PC-9 (cell line): ENCODE results near the gene POLRMT. TPM values are rescaled to one million over a fixed set of nuclear protein-coding genes. Genes with fewer than 3 reads are reported as not detected.
"Not testable (repeated sequence)": the region's sequence is repeated elsewhere in the genome, so short reads cannot be mapped to it uniquely, and the experiment has no call there.

Experiments
- BruUV-seq: library from RNA; stranded (reverse); fragments of 400-500 nt; replicated peaks from 2 replicates; lab custom pipeline; 2021; lab: Mats Ljungman, UMichigan
- CTCF ChIA-PET: fragments of 300-600 bp; sonication (Branson Sonifier 250); formaldehyde crosslinking; loops from one replicate; lab custom pipeline; 2022; ENCODE audit warnings: antibody characterized with exemption; lab: Charles Lee
- POLR2A ChIA-PET: fragments of 300-600 bp; sonication (Branson Sonifier 250); formaldehyde crosslinking; loops from one replicate; lab custom pipeline; 2022; ENCODE audit warnings: antibody characterized with exemption; ENCODE audit not compliant: unreplicated experiment; lab: Charles Lee
- DNase-seq, 2 experiments: peaks; one replicate each; pipeline versions ENCODE4 v3.0.0 to v3.0.0-alpha.2; 2015 to 2022; ENCODE audit warnings: mixed read lengths in 1 of 2
- H2AFZ ChIP-seq: fragments of 200-600 bp; sonication (generic); 2 replicates; pipeline ENCODE4 v1.8.1; 2017; ENCODE audit warnings: antibody characterized with exemption
- H3F3A ChIP-seq: fragments of 200-600 bp; sonication (generic); 2 replicates; pipeline ENCODE4 v1.8.1; 2017; ENCODE audit warnings: antibody characterized with exemption, mild to moderate bottlenecking, low read depth; ENCODE audit not compliant: insufficient read depth
- H3K27ac ChIP-seq: fragments of 200-600 bp; sonication (generic); 2 replicates; pipeline ENCODE4 v1.6.1; 2016; ENCODE audit warnings: mixed run types
- H3K27me3 ChIP-seq: fragments of 200-600 bp; sonication (generic); 2 replicates; pipeline ENCODE4 v1.6.1; 2016; ENCODE audit warnings: low read depth, mixed run types; ENCODE audit not compliant: insufficient read depth
- H3K36me3 ChIP-seq: fragments of 200-600 bp; sonication (generic); 2 replicates; pipeline ENCODE4 v1.6.1; 2016; ENCODE audit warnings: low read depth, mixed run types
- H3K4me1 ChIP-seq: fragments of 200-600 bp; sonication (generic); replicated peaks from 2 replicates; pipeline ENCODE4 v1.6.1; 2016; ENCODE audit warnings: mixed run types; ENCODE audit not compliant: insufficient read depth
- H3K4me2 ChIP-seq: fragments of 200-600 bp; sonication (generic); 2 replicates; pipeline ENCODE4 v1.6.1; 2017; ENCODE audit warnings: mixed run types
- H3K4me3 ChIP-seq: fragments of 200-600 bp; sonication (generic); 2 replicates; pipeline ENCODE4 v1.6.1; 2016; ENCODE audit warnings: mixed run types
- H3K79me2 ChIP-seq: fragments of 200-600 bp; sonication (generic); 2 replicates; pipeline ENCODE4 v1.6.1; 2017; ENCODE audit warnings: low read depth, mixed run types
- H3K9me2 ChIP-seq: fragments of 200-600 bp; sonication (generic); 2 replicates; pipeline ENCODE4 v1.8.1; 2017; ENCODE audit warnings: mild to moderate bottlenecking; ENCODE audit not compliant: insufficient read depth
- H3K9me3 ChIP-seq: fragments of 200-600 bp; sonication (generic); 2 replicates; pipeline ENCODE4 v1.8.1; 2016; ENCODE audit warnings: low read depth; ENCODE audit not compliant: insufficient read depth
- H4K20me1 ChIP-seq: fragments of 200-600 bp; sonication (generic); 2 replicates; pipeline ENCODE4 v1.8.1; 2017; ENCODE audit not compliant: insufficient read depth
- CTCF ChIP-seq: fragments of 200-600 bp; sonication (generic); conservative IDR thresholded peaks from 2 replicates; pipeline ENCODE4 v1.6.1; 2017; ENCODE audit warnings: mixed run types, antibody characterized with exemption, mild to moderate bottlenecking, moderate library complexity
- EZH2 ChIP-seq: fragments of 200-600 bp; sonication (generic); IDR thresholded peaks from 2 replicates; pipeline ENCODE4 v1.8.0; 2017; ENCODE audit warnings: antibody characterized with exemption, low read depth
- intact Hi-C: fragments of 100-400 bp; cut with micrococcal nuclease; formaldehyde crosslinking; loops from one replicate; pipeline ENCODE4 v1.10.0; 2022; ENCODE audit not compliant: unreplicated experiment
- total RNA-seq: library from RNA; stranded (reverse); gene quantifications from 2 replicates; pipeline ENCODE4 v1.2.3, GENCODE V29; 2021

The POLRMT gene
- total RNA-seq, 1 experiment from 2014 or later = 46.4 TPM

GRCh38 chr19:609004-609346, 24.4 kb downstream of the POLRMT start:
- Histone ChIP-seq H3K27ac (no peak overlapping the region), H3K36me3 (no peaks in the 10 kb centered on the region), H4K20me1 (no peaks in the 10 kb centered on the region), H3K9me2 (no peaks in the 10 kb centered on the region), H3K4me2 (peak overlapping the region; percentile 19), H3F3A (no peaks in the 10 kb centered on the region), H3K9me3 (no peaks in the 10 kb centered on the region), H3K79me2 (no peaks in the 10 kb centered on the region), H2AFZ (no peak overlapping the region), H3K4me1 (no peaks in the 10 kb centered on the region), H3K4me3 (no peak overlapping the region), H3K27me3 (no peaks in the 10 kb centered on the region)
- POLR2A ChIA-PET = no interaction called here
- intact Hi-C loops = no loop called here
- CTCF ChIA-PET = no interaction called here
- TF ChIP-seq CTCF (no peak), EZH2 (no peak)
- DNase-seq = peak in 1 of 2 experiments; percentile 31
- no TSS peak for BruUV-seq

GRCh38 chr19:608155-609003, 25.0 kb downstream of the POLRMT start:
- H3K4me2 ChIP-seq = no peak overlapping the region; the same call in 1 of the 2 replicates
- no peak for DNase-seq
- no peaks in the 10 kb centered on the region for H3F3A ChIP-seq
- H3K4me3 ChIP-seq = no peak overlapping the region
- no peak for TF ChIP-seq EZH2
- no peak for TF ChIP-seq CTCF
- H3K36me3 ChIP-seq = no peaks in the 10 kb centered on the region
- no peak overlapping the region for H3K27ac ChIP-seq
- no peaks in the 10 kb centered on the region for H3K9me3 ChIP-seq
- no peaks in the 10 kb centered on the region for H3K79me2 ChIP-seq
- BruUV-seq = no TSS peak
- ChIA-PET CTCF (no interaction called here), POLR2A (interaction anchor here (0.6 kb wide), 1 partner anchor 37 kb away, joined by 28 read pairs; no protein-coding TSS in a partner anchor)
- no peak overlapping the region for H2AFZ ChIP-seq
- intact Hi-C loops = no loop called here
- no peaks in the 10 kb centered on the region for H4K20me1 ChIP-seq
- no peaks in the 10 kb centered on the region for H3K9me2 ChIP-seq
- H3K27me3 ChIP-seq = no peaks in the 10 kb centered on the region
- no peaks in the 10 kb centered on the region for H3K4me1 ChIP-seq

GRCh38 chr19:607301-608154, 25.8 kb downstream of the POLRMT start:
- TF ChIP-seq EZH2 = no peak
- TF ChIP-seq CTCF = no peak
- H3K27me3 ChIP-seq = no peaks in the 10 kb centered on the region
- DNase-seq = no peak
- H3K36me3 ChIP-seq = no peaks in the 10 kb centered on the region
- no peak overlapping the region for H3K27ac ChIP-seq
- no peak overlapping the region for H3K4me3 ChIP-seq
- ChIA-PET CTCF (no interaction called here), POLR2A (interaction anchor here (0.6 kb wide), 1 partner anchor 36 kb away, joined by 28 read pairs; no protein-coding TSS in a partner anchor)
- no peaks in the 10 kb centered on the region for H4K20me1 ChIP-seq
- no peak overlapping the region for H2AFZ ChIP-seq
- no peaks in the 10 kb centered on the region for H3K79me2 ChIP-seq
- BruUV-seq = no TSS peak
- H3K9me2 ChIP-seq = no peaks in the 10 kb centered on the region
- no peaks in the 10 kb centered on the region for H3K9me3 ChIP-seq
- no peak overlapping the region for H3K4me2 ChIP-seq
- intact Hi-C loops = no loop called here
- no peaks in the 10 kb centered on the region for H3K4me1 ChIP-seq
- no peaks in the 10 kb centered on the region for H3F3A ChIP-seq

GRCh38 chr19:605061-605971, 28.0 kb downstream of the POLRMT start:
- H3K27ac ChIP-seq, H3K9me2 ChIP-seq, H3K4me3 ChIP-seq, H3K4me2 ChIP-seq, H3K27me3 ChIP-seq, H2AFZ ChIP-seq, H3K9me3 ChIP-seq, BruUV-seq, H3F3A ChIP-seq, H3K36me3 ChIP-seq, H3K79me2 ChIP-seq, H4K20me1 ChIP-seq, POLR2A ChIA-PET, intact Hi-C loops, DNase-seq, H3K4me1 ChIP-seq, CTCF ChIA-PET: not testable (repeated sequence)
